Medulla oblongata (tissue), 1 donor: ENCODE data around the gene RPL32.

Experiments used
- DNase-seq: peaks from one replicate; pipeline ENCODE4 v3.0.0-alpha.2; 2015; ENCODE audit errors: extremely low spot score

RPL32 gene

DNA sequence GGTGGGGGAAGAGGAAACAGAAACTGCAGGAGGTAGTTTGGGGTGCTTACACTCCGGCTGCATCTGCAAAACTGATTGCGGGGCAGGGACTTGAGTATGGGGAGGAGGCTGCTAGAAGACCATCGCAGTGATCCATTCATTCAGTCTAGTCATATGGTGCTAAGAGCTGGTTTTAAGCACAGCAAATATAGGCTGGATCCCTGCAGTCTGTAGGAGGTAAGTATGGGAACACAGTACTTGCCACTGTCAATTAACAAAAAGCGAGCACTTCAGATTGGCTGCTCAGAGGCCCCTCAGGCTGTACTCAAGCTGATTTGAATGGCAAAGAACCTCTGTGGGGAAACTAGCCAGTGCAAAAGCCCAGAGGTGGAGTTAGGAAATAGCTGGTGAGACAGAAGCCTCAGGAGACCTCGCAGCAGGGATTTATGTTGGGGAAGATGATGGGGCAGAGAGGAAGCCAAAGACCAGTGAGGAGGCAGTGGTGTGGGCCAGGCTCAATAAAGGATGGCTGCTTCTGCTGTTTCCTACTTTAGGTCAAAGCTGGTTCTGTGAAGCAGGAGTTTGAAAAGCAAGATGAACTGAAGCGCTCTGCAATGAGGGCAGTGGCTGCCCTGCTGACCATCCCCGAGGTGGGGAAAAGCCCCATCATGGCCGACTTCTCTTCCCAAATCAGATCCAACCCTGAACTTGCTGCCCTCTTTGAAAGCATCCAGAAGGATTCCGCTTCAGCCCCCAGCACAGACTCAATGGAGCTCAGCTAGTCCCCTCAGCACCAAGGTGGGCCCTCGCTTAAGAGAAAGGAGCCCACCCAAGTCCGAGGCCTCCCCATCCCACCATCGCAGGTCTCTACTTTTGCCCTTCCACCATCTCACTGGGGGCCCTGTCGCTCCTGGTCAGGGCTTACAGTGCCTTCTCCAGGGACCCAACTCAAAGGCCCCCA, 7.9 kb downstream of the RPL32 start:
- no peak for DNase-seq

DNA sequence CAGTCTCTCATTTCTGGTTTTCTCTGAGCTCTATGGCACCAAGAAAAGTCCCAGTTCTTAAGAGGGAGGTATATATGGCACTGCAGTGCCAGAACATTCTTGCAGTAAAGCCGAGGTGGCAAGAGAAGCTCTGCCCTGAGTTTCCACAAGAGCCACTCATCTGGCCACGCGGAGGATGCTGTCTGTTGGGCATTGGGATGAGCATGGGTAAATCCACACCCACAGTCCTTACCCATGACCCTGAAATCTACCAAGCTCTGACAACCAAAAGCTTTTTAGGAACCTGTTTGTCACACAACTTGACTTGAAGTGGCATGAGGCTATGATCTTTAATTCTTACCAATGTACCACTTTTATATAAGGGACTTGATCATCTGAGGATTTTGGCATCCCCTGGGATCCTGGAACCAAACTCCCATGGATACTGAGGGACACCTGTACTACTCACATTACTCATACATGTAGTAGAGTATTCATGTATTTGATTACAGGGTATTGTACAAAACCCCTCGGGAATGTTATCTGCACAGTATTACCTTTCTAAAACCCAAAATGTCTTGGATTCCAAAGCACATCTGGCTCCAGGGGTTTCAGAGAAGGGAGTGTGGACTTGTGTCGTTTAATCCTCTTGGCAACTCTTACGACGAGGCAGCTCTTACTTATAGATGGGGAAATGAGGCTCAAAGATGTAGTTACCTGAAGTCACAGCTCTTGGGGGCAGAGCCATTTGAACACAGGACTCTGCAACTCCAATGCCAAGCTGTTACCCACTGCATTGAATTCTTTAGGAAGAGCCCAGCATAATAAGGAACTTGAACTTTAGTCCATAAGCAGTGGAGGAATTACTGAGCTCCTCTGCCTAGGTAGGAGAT, 8.8 kb downstream of the RPL32 start:
- no peak for DNase-seq

DNA sequence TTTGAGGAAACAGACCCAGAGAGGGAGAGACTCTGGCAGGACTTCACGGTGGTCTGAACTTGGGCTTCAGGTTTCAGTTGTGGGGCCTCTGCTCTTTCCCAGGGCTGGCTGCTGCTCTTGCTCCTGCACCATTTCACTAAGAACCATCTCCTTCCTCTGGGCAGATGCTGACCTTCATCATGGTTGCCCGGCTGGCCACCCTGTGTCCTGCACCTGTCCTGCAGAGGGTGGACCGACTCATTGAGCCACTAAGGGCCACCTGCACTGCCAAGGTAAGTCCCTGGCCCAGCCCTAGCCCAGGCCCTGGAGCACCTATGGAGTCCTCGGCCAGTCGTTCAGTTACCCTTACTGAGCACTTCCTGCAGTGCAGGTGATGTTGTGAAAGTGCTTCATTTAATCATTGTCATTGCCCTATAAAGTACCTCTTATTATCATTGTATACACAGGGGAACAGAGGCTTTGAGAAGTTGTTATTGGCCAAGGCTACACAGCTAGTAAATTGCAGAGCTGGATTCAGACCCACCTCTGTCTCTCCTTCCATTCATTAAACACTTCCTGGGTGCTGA, 10.0 kb downstream of the RPL32 start:
- no peak for DNase-seq

DNA sequence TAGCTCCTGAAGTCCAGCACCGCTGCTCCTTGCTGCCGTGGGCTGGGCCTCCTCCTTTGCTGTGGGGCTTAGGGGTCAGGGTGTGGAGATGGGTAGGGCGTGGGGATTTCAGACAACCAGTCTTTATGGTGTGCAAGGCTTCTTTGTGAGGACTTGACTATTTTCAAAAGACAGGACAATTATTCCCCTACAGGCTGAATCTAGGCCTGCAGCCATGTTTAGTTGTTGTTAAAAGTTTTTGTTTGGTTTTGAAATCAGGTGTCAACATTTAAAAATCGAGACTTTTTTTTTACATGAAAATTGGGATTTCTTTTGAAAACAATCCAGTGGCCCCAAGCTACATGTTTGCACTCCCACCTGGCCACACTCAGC, 10.6 kb downstream of the RPL32 start:
- no peak for DNase-seq

DNA sequence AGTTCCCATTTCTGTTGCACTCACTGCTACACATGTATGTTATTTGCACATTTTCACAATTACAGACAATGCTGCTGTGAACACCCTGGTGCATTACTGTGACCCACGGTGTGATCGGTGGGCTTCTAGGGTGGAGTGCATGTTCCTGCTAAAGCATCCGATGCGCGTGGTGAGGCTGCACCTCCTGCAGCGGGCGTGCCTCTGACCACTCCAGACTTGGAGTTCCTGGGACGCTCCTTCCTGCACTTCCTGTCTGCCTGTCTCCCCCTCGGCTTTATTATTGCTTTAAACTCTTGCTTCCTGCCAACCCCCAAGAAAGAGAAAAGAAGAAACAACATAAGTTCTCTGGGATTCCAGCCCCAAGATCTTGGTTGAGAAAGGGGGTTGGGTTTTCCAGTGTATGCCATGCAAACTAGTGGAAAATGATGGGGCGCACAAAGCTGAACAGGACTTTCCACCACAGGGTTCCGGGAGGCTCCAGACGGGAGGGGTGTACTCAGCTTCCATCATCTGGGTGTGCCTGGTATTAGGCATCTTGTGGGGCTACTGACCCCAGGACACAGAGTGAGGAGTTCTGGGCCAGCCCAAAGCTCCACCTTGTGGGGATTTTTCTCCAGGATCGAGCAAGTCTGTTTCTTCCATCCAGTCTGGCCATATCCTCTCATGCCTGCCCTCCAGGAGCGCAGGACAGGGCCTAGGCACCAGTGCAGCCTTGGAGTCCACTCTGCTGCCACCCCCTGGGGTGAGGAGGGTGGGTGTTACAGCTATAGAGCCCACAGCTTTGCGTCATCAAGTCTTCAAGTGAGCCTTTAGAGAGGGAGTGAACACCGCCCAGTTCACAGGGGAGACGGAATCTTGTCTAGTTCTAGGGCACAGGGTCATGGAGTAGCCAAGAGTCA, 11.2 kb downstream of the RPL32 start:
- no peak for DNase-seq

DNA sequence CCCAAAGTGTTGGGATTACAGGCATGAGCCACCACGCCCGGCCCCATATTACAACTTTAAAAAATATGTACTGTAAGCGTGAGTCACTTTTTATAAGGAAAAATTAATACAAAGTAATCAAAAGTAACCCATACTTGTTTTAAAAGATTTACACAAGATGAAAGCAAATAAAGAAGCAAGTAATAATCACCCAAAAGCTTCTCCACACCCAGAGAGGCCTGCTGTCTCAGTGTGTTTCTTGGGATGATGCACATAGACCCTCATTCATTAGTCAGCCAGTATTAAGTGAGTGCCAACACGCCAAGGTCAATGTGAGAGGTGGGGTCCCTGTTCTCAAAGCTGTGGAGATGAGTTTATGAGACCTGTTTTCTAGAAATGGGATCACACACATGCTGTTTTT, 12.0 kb downstream of the RPL32 start:
- DNase-seq = no peak

DNA sequence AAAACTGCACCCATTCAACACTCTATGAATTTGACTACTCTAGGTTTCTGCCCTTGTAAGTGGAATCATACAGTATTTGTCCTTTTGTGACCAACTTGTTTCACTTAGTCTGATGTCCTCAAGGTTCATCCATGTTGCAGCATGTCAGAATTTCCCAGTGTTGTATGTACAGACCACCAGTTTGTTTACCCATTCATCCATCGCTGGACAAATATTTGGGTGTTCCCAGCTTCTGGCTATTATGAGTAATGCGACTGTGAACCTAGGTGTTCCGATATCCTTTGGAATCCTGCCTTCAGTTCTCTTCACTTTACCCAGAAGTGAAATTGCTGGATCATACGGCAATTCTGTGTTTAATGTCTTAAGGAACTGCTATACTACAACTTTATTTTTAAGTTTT, 12.6 kb downstream of the RPL32 start:
- DNase-seq = no peak

DNA sequence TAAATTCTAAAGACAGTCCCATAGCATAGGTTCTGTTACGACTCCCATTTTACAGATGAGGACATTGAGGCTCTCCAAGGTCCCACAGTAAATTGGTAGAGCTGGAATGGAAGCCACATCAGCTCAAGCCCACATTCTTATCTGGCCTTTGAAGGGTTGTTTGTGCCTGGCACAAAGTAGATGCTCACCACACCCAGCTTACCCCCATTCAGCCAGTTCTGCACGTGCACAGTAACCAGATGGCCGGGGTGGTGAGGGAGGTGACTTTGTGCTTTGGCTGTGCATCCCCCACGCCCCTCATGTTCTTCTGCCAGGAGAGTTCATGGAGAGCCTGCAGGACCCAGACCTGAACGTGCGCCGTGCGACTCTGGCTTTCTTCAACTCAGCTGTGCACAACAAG, 16.2 kb downstream of the RPL32 start:
- DNase-seq = no peak

DNA sequence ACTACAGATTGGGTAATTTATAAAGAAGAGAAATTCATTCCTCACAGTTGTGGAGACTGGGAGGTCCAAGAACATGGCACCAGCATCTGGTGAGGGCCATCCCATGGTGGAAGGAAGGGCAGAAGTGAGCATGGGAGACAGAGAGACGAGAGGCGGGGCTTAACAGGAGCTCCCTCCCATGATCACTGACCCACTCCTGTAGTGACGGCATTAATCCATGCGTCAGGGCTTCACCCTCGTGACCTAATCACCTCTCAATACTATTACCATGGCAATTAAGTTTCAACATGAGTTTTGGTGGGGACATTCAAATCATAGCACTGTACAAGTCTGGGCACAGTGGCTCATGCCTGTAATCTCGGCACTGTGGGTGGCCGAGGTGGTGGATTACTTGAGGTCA, 17.1 kb downstream of the RPL32 start:
- DNase-seq = no peak

DNA sequence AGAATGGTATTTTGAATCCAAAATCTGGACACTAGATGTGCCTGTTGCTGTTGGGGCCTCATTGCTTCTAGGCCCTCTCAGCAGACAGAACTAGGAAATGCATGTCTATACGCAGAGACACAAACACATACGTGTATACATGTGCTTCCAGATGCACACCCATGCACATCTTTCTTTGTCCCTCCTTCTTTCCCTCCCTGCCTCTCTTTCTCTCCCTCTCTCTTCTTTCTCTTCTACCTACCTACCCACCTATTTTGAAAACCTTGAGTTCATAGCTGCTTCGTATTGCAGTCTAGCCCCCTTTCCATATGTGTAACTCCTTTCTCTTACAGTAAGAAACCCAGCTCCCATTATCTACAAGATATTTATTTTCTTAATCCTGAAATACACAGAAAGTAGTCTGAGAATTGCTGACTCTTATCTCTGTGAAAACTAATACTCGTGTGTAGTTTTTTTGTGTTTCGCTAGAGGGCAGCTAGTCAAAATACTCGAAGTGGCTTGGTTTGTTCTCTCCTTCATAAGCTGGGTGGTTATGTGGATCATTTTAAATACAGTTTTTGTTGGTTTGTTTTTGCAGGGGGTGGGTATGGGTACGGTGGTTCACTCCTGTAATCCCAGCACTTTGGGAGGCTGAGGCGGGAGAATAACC, 18.5 kb downstream of the RPL32 start:
- DNase-seq = no peak

DNA sequence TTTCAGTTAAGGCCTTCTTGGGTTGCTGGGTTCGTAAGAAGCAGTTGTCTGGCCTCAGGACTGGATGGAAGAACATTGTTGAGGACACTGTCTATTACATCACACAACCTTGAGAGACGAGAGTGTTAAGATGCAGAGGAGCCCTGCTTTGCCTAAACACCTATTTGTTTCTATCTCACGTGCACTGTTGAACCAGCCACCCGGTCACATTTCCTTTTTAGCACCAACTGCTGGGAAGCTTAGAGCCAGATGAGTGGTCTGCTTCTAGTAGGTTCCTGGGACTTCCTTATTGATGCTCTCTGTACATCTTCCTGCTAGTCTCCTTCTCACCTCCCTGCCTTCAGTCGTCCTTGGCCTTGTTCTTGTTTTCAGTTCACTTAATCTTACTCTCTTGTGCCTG, 22.6 kb downstream of the RPL32 start:
- DNase-seq = no peak

DNA sequence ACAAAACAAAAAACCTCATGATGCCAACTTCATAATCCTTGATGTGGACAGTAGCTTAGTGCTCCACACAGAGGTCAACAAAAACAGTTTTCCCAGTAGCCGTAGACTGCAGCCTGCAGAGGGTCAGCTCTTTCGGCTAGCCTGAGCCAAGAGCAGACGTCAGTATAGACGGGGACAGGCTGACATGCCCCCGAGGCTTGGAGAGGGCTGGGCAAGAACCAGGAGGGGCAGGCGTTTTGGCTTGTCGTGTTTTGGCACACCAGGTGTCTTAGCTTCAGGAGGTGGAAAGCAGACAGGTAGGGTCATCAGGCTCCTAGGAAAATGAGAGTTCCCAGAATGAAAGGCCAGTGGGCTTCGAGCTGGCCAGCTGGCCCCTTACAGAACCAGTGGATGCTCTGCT, 23.1 kb downstream of the RPL32 start:
- DNase-seq = no peak

DNA sequence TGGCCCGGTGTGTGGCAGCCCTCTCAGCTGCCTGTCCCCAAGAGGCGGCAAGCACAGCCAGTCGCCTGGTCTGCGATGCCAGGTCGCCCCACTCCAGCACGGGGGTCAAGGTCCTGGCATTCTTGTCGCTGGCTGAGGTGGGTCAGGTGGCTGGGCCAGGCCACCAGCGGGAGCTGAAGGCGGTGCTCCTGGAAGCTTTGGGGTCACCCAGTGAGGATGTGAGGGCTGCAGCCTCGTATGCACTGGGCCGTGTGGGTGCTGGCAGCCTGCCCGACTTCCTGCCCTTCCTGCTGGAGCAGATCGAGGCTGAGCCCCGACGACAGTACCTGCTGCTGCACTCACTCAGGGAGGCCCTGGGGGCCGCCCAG, 24.0 kb downstream of the RPL32 start:
- DNase-seq = no peak

DNA sequence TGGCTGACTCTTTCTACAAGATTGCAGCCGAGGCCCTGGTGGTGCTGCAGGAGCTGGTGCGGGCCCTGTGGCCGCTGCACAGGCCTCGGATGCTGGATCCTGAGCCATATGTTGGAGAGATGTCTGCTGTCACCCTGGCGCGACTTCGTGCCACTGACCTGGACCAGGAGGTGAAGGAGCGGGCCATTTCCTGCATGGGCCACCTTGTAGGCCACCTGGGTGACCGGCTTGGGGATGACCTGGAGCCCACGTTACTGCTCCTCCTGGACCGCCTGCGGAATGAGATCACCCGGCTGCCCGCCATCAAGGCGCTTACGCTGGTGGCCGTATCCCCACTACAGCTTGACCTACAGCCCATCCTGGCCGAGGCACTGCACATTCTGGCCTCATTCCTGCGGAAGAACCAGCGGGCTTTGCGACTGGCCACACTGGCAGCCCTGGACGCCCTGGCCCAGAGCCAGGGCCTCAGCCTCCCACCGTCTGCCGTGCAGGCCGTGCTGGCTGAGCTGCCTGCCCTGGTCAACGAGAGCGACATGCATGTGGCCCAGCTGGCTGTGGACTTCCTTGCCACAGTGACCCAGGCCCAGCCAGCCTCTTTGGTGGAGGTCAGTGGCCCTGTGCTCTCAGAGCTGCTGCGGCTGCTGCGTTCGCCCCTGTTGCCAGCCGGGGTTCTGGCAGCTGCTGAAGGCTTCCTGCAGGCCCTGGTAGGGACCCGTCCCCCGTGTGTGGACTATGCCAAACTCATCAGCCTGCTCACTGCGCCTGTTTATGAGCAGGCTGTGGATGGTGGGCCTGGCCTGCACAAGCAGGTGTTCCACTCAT, 24.6 kb downstream of the RPL32 start:
- DNase-seq = no peak

DNA sequence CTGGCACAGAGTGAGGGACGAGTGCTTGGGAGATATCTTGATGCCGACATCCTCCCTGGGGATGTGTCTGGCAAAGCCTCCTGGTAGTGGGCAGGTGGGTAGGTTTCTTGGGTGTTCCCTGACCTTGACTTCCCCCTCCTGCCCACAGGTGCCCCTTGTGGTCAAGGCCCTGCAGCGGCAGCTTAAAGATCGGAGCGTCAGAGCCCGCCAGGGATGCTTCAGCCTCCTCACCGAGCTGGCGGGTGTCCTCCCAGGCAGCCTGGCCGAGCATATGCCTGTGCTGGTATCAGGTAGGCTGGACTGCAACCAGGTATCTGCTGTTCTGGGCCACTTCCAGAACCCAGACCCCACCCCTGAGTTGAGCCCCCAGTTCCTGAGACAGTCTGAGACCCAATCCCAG, 25.6 kb downstream of the RPL32 start:
- DNase-seq = no peak

DNA sequence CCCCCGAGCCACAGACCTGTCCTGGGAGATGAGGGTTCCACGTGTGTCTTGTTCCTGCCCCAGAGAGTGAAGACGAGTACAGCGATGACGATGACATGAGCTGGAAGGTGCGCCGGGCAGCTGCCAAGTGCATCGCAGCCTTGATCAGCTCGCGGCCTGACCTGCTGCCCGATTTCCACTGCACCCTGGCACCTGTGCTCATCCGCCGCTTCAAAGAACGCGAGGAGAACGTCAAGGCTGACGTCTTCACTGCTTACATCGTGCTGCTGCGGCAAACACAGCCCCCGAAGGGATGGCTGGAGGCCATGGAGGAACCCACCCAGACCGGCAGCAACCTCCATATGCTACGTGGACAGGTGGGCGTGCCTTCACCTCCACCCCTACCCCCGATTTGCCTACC, 26.3 kb downstream of the RPL32 start:
- no peak for DNase-seq

DNA sequence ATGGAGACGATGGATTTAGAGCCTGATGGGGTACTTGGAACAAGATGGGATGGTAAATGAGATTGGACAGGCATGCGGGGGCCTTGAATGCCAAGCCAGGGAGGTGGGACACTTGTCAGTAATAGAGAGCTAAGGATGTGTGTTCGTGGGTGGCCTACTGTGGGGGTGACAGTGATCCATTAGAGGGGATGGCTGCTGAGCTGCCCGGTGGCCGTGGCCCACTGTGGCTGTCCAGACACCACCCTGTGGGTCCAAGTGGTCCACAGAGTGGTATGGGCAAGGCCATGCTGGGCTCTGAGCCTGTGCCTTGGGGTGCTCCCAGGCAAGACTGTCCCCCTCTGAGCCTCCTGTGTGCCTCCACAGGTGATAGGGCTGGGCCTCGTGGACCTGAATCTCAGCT, 27.4 kb downstream of the RPL32 start:
- no peak for DNase-seq

DNA sequence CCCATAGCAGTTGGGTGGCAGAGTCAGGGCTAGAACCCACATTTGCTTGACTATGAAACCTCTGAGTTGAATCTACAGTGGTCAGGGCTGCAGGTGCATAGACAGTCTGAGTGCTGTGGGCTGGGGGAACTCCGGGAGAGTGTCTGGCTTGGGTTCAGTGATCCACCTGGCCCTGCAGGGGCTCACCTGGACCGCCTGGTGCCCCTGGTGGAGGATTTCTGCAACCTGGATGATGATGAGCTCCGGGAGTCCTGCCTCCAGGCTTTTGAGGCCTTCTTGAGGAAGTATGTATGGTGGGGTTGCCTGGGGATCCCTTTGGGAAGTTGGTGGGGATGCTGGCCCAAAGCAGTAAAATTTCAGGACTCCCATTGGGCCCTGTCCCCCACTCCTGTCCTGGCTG, 28.6 kb downstream of the RPL32 start:
- no peak for DNase-seq

DNA sequence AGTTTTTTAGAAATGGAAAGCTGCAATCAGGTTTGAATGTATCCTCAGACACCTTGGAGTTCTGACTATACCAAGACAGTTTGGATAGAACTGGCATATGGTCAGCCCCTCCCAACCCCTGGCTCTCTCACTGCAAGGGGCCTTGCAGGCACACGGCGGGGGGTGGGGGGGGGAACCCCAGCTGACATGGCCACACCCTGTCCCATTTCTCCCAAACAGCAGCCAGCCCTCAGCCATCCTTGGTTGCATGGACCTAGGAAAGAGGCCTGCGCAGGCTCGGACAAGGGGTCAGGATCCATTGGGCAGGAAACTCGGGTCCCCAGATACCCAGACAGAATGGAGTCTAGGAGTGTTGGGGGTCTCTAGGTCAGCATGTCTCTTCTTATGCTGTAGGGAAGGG, 30.4 kb downstream of the RPL32 start:
- no peak for DNase-seq
